Vagina (tissue), 2 donors: ENCODE measurements around the gene MAD1L1.

Experiments
- CTCF ChIP-seq, 3 experiments: fragments of 450-650 bp in 2 of 3; fragments of 200-600 bp in 1 of 3; sonication (generic) in 1 of 3; IDR thresholded peaks; one replicate each; pipeline ENCODE4 v1.5.1; 2017 to 2019; ENCODE audit warnings: antibody characterized with exemption in 3 of 3, mild to moderate bottlenecking in 2 of 3, moderate library complexity in 2 of 3
- POLR2A ChIP-seq, 2 donors: fragments of 450-650 bp; IDR thresholded peaks; one replicate each; pipeline ENCODE4 v1.6.1; 2017; ENCODE audit warnings: antibody characterized with exemption in 2 of 2, mild to moderate bottlenecking in 2 of 2, moderate library complexity in 2 of 2
- POLR2AphosphoS5 ChIP-seq, 2 donors: sonication (generic); formaldehyde crosslinking; IDR thresholded peaks; one replicate each; pipeline ENCODE4 v1.9.0; 2017; ENCODE audit warnings: antibody characterized with exemption in 2 of 2, mild to moderate bottlenecking in 2 of 2, low read depth in 1 of 2; ENCODE audit not compliant: insufficient read depth in 1 of 2

GRCh38 chr7:2011266-2012043 lies 221.3 kb downstream of the MAD1L1 start:
- TF ChIP-seq POLR2A (IDR thresholded peaks at IDR 0.05) (no peak), CTCF (IDR thresholded peaks at IDR 0.05) (no peak), POLR2AphosphoS5 (IDR thresholded peaks at IDR 0.05; ENCODE audit: insufficient read depth in 1 of 2, low read depth in 1 of 2) (no peak)
